ENCODE results near the gene SYT2. TPM values are rescaled to one million over a fixed set of nuclear protein-coding genes. Genes with fewer than 3 reads are reported as not detected.
"Not testable (repeated sequence)": the region's sequence is repeated elsewhere in the genome, so short reads cannot be mapped to it uniquely, and the experiment has no call there.

SYT2 gene
- total and polyA plus RNA-seq, 10 donors, result under 0.01 to 0.14 (median 0.03) TPM; not detected in 3

GRCh38 chr1:202553560-202554038 lies 156.7 kb downstream of the SYT2 start:
- H3K9me3 ChIP-seq, result no peaks in the 10 kb centered on the region
- H3K27ac ChIP-seq, result peak overlapping the region in 6 of 8 donors; percentile 12 to 71 (median 51)
- peaks cover 0 to 48% (median 22%) of the 10 kb centered on the region in 6 donors for H3K4me1 ChIP-seq
- intact Hi-C loops (cut with DNase I; ENCODE audit: low total_unique reads), result no loop called here
- H3K36me3 ChIP-seq, result peaks cover 0 to 9% (median 0%) of the 10 kb centered on the region in 6 donors
- TF ChIP-seq CTCF (IDR thresholded peaks at IDR 0.05 in 8 of 11, conservative IDR thresholded peaks at IDR 0.05 in 3 of 11) (no peak), POLR2AphosphoS5 (IDR thresholded peaks at IDR 0.05) (peak in 1 of 3 donors; percentile 62)
- WGBS, 5 donors, result 42 to 61% (median 55%) methylated on average over 3 of the region's 3 CpGs
- no peaks in the 10 kb centered on the region for H3K27me3 ChIP-seq (replicated peaks in 1 of 7)
- no peak for DNase-seq
- H3K4me3 ChIP-seq, result no peak overlapping the region

GRCh38 chr1:202553078-202553477 lies 157.2 kb downstream of the SYT2 start:
- H3K27me3 ChIP-seq (replicated peaks in 1 of 7); DNase-seq; H3K9me3 ChIP-seq; intact Hi-C loops (cut with DNase I; ENCODE audit: low total_unique reads); H3K36me3 ChIP-seq; H3K4me3 ChIP-seq: not testable (repeated sequence)
- peaks cover 0 to 48% (median 22%) of the 10 kb centered on the region in 6 donors for H3K4me1 ChIP-seq
- WGBS, 5 donors, result 69 to 90% (median 84%) methylated on average over 1 of the region's 1 CpG
- peak overlapping the region in 6 of 8 donors; percentile 12 to 71 (median 51) for H3K27ac ChIP-seq

GRCh38 chr1:202552615-202553014 lies 157.6 kb downstream of the SYT2 start:
- H3K4me3 ChIP-seq, result peak overlapping the region in 2 of 8 donors; percentile 8 to 17
- H3K27me3 ChIP-seq (replicated peaks in 1 of 7); DNase-seq; H3K36me3 ChIP-seq; intact Hi-C loops (cut with DNase I; ENCODE audit: low total_unique reads); H3K9me3 ChIP-seq: not testable (repeated sequence)
- peaks cover 0 to 52% (median 22%) of the 10 kb centered on the region in 6 donors for H3K4me1 ChIP-seq
- H3K27ac ChIP-seq, result peak overlapping the region in 6 of 8 donors; percentile 13 to 71 (median 51)

- peak overlapping the region in 5 of 8 donors; percentile 13 to 71 (median 47) for H3K27ac ChIP-seq
- no peaks in the 10 kb centered on the region for H3K27me3 ChIP-seq (replicated peaks in 1 of 7)
- H3K4me3 ChIP-seq, result peak overlapping the region in 2 of 8 donors; percentile 8 to 17
- intact Hi-C loops (cut with DNase I; ENCODE audit: low total_unique reads), result no loop called here
- DNase-seq, result no peak
- no peak for TF ChIP-seq CTCF (IDR thresholded peaks at IDR 0.05 in 8 of 11, conservative IDR thresholded peaks at IDR 0.05 in 3 of 11)
- TF ChIP-seq POLR2A (IDR thresholded peaks at IDR 0.05), result no peak
- no peak for TF ChIP-seq POLR2AphosphoS5 (IDR thresholded peaks at IDR 0.05)
- no peaks in the 10 kb centered on the region for H3K9me3 ChIP-seq
- WGBS, 5 donors, result 71 to 81% (median 79%) methylated on average over 3 of the region's 3 CpGs
- peaks cover 0 to 52% (median 21%) of the 10 kb centered on the region in 6 donors for H3K4me1 ChIP-seq
- peaks cover 0 to 9% (median 0%) of the 10 kb centered on the region in 6 donors for H3K36me3 ChIP-seq
Measured at GRCh38 chr1:202551683-202552082, 158.6 kb downstream of the SYT2 start.

- H3K4me1 ChIP-seq, result peaks cover 0 to 54% (median 15%) of the 10 kb centered on the region in 6 donors
- 78 to 97% (median 92%) methylated on average over 1 of the region's 1 CpG for WGBS, 5 donors
- H3K36me3 ChIP-seq; H3K27ac ChIP-seq; H3K4me3 ChIP-seq; DNase-seq; H3K27me3 ChIP-seq (replicated peaks in 1 of 7); H3K9me3 ChIP-seq; intact Hi-C loops (cut with DNase I; ENCODE audit: low total_unique reads): not testable (repeated sequence)
Measured at GRCh38 chr1:202550088-202550487, 160.2 kb downstream of the SYT2 start.

- intact Hi-C loops (cut with DNase I; ENCODE audit: low total_unique reads), result no loop called here
- Histone ChIP-seq H3K4me1 (peaks cover 0 to 33% (median 2%) of the 10 kb centered on the region in 6 donors), H3K27ac (peak overlapping the region in 3 of 8 donors; percentile 26 to 58 (median 43)), H3K36me3 (peaks cover 0 to 9% (median 0%) of the 10 kb centered on the region in 6 donors), H3K4me3 (no peak overlapping the region), H3K27me3 (replicated peaks in 1 of 7) (no peaks in the 10 kb centered on the region), H3K9me3 (no peaks in the 10 kb centered on the region)
- TF ChIP-seq POLR2AphosphoS5 (IDR thresholded peaks at IDR 0.05) (no peak), CTCF (IDR thresholded peaks at IDR 0.05 in 8 of 11, conservative IDR thresholded peaks at IDR 0.05 in 3 of 11) (no peak), POLR2A (IDR thresholded peaks at IDR 0.05) (no peak)
- DNase-seq, result no peak
Measured at GRCh38 chr1:202547215-202547614, 163.0 kb downstream of the SYT2 start.

- DNase-seq; H3K4me3 ChIP-seq; H3K9me3 ChIP-seq; H3K36me3 ChIP-seq; intact Hi-C loops (cut with DNase I; ENCODE audit: low total_unique reads); H3K27me3 ChIP-seq (replicated peaks in 1 of 7): not testable (repeated sequence)
- Histone ChIP-seq H3K4me1 (peaks cover 0 to 30% (median 2%) of the 10 kb centered on the region in 6 donors), H3K27ac (peak overlapping the region in 5 of 8 donors; percentile 26 to 58 (median 43))
- 54 to 61% (median 57%) methylated on average over 3 of the region's 3 CpGs for WGBS, 5 donors
Measured at GRCh38 chr1:202546796-202547195, 163.5 kb downstream of the SYT2 start.

GRCh38 chr1:202546377-202546776 lies 163.9 kb downstream of the SYT2 start:
- intact Hi-C loops (cut with DNase I; ENCODE audit: low total_unique reads); DNase-seq; H3K36me3 ChIP-seq; H3K9me3 ChIP-seq; H3K27me3 ChIP-seq (replicated peaks in 1 of 7); H3K4me3 ChIP-seq: not testable (repeated sequence)
- H3K4me1 ChIP-seq, result peaks cover 0 to 26% (median 2%) of the 10 kb centered on the region in 6 donors
- 52 to 79% (median 62%) methylated on average over 3 of the region's 3 CpGs for WGBS, 5 donors
- H3K27ac ChIP-seq, result peak overlapping the region in 5 of 8 donors; percentile 26 to 58 (median 43)

All from spleen (tissue), 11 donors.